Measurements from ENCODE around the gene CLDN8.

GRCh38 chr21:30227128-30227527, 11.2 kb upstream of the CLDN8 start:
- TF ChIP-seq, protein P1, sequence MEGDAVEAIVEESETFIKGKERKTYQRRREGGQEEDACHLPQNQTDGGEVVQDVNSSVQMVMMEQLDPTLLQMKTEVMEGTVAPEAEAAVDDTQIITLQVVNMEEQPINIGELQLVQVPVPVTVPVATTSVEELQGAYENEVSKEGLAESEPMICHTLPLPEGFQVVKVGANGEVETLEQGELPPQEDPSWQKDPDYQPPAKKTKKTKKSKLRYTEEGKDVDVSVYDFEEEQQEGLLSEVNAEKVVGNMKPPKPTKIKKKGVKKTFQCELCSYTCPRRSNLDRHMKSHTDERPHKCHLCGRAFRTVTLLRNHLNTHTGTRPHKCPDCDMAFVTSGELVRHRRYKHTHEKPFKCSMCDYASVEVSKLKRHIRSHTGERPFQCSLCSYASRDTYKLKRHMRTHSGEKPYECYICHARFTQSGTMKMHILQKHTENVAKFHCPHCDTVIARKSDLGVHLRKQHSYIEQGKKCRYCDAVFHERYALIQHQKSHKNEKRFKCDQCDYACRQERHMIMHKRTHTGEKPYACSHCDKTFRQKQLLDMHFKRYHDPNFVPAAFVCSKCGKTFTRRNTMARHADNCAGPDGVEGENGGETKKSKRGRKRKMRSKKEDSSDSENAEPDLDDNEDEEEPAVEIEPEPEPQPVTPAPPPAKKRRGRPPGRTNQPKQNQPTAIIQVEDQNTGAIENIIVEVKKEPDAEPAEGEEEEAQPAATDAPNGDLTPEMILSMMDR (IDR thresholded peaks at IDR 0.05) = no peak
- TF ChIP-seq POLR2A (IDR thresholded peaks at IDR 0.05) = no peak
